GM12878 (cell line): ENCODE results near the gene CIRBP. TPM values are rescaled to one million over a fixed set of nuclear protein-coding genes. Genes with fewer than 3 reads are reported as not detected.

Experiments used
- ATAC-seq: fragments of 200-7000 bp; cut with Tn5 transposase; 3 replicates; pipeline ENCODE4 v1.9.1; 2020; ENCODE audit warnings: mild to moderate bottlenecking, moderate library complexity
- BruUV-seq: library from RNA; stranded (reverse); fragments of 400-500 nt; replicated peaks from 2 replicates; lab custom pipeline; 2021; lab: Mats Ljungman, UMichigan
- CTCF ChIA-PET: fragments of 300-600 bp; sonication (Branson Sonifier 250); formaldehyde crosslinking; extraction: SDS; loops from one replicate; lab custom pipeline; 2021; ENCODE audit warnings: inconsistent platforms; lab: Yijun Ruan, JAX
- POLR2A ChIA-PET: fragments of 350-600 bp; formaldehyde crosslinking; extraction: SDS; loops from one replicate; lab custom pipeline; 2021; ENCODE audit warnings: inconsistent platforms; lab: Charles Lee
- RAD21 ChIA-PET: fragments of 300-600 bp; sonication (Branson Sonifier 250); formaldehyde crosslinking; loops from one replicate; lab custom pipeline; 2023; ENCODE audit warnings: antibody characterized with exemption; ENCODE audit not compliant: unreplicated experiment; lab: Charles Lee
- SMC1A ChIA-PET: fragments of 300-600 bp; sonication (Branson Sonifier 250); formaldehyde crosslinking; loops from one replicate; lab custom pipeline; 2023; ENCODE audit not compliant: unreplicated experiment, uncharacterized antibody; lab: Charles Lee
- DNase-seq: peaks from one replicate; pipeline ENCODE4 v3.0.0-alpha.2; 2011; ENCODE audit warnings: low read depth, low spot score
- FAIRE-seq: peaks from 3 replicates; lab custom pipeline; 2011; peaks lifted over from hg19 to GRCh38; lab: Jason Lieb, UNC
- H2AFZ ChIP-seq: 2 replicates; pipeline ENCODE4 v1.6.0; 2011; ENCODE audit warnings: low read depth, low read length, control low read depth; ENCODE audit not compliant: control insufficient read depth
- H3K27ac ChIP-seq: 2 replicates; pipeline ENCODE4 v1.5.1; 2011; ENCODE audit warnings: control low read depth; ENCODE audit not compliant: control insufficient read depth, insufficient read depth
- H3K27me3 ChIP-seq, 2 experiments: replicated peaks in 1 of 2; 2 replicates each; pipeline versions ENCODE4 v1.6.0 to v1.6.1; 2011; ENCODE audit warnings: low read length in 1 of 2; ENCODE audit not compliant: control insufficient read depth in 2 of 2, insufficient read depth in 2 of 2
- H3K36me3 ChIP-seq, 2 experiments: 2 replicates each; pipeline ENCODE4 v1.5.1; 2011; ENCODE audit warnings: low read length in 1 of 2; ENCODE audit not compliant: control insufficient read depth in 2 of 2, insufficient read depth in 2 of 2
- H3K4me1 ChIP-seq: 2 replicates; pipeline ENCODE4 v1.6.1; 2011; ENCODE audit warnings: mild to moderate bottlenecking, low read length, moderate library complexity, mixed read lengths; ENCODE audit not compliant: control insufficient read depth, insufficient read depth
- H3K4me2 ChIP-seq: 2 replicates; pipeline ENCODE4 v1.6.0; 2011; ENCODE audit warnings: control low read depth; ENCODE audit not compliant: control insufficient read depth, insufficient read depth
- H3K4me3 ChIP-seq: fragments of 200-600 bp; sonication (generic); 2 replicates; pipeline ENCODE4 v1.5.1; 2016
- H3K79me2 ChIP-seq: 2 replicates; pipeline ENCODE4 v1.6.0; 2011; ENCODE audit warnings: low read length; ENCODE audit not compliant: control insufficient read depth, insufficient read depth
- H3K9ac ChIP-seq: 2 replicates; pipeline ENCODE4 v1.8.0; 2011; ENCODE audit warnings: low read length, control low read depth, mixed read lengths; ENCODE audit not compliant: control insufficient read depth, insufficient read depth
- H3K9me3 ChIP-seq: replicated peaks from 3 replicates; pipeline ENCODE4 v1.5.1; 2011; ENCODE audit warnings: mild to moderate bottlenecking, low read length; ENCODE audit not compliant: control insufficient read depth, insufficient read depth
- H4K20me1 ChIP-seq: 2 replicates; pipeline ENCODE4 v1.6.0; 2011; ENCODE audit not compliant: control insufficient read depth, insufficient read depth
- BRCA1 ChIP-seq: IDR thresholded peaks from 2 replicates; pipeline ENCODE4 v1.6.1; 2011; ENCODE audit warnings: low read depth, low read length, improper control_type of control experiment
- CBFB ChIP-seq: IDR thresholded peaks from 2 replicates; pipeline ENCODE4 v1.6.1; 2016; ENCODE audit warnings: antibody characterized with exemption, low read depth
- CBX5 ChIP-seq: sonication (generic); IDR thresholded peaks from 2 replicates; pipeline ENCODE4 v1.6.1; 2016; ENCODE audit warnings: low read depth, moderate library complexity, mild to moderate bottlenecking, inconsistent platforms
- HCFC1 ChIP-seq: fragments of 150-350 bp; IDR thresholded peaks from 2 replicates; pipeline ENCODE4 v1.6.1; 2014; ENCODE audit warnings: low read length
- LARP7 ChIP-seq: fragments of 450-650 bp; IDR thresholded peaks from 2 replicates; pipeline ENCODE4 v1.6.1; 2017; ENCODE audit warnings: mild to moderate bottlenecking
- MEF2B ChIP-seq: fragments of 450-650 bp; IDR thresholded peaks from 2 replicates; pipeline ENCODE4 v1.6.1; 2018; ENCODE audit warnings: mild to moderate bottlenecking, moderate library complexity; ENCODE audit not compliant: partially characterized antibody, poor library complexity, severe bottlenecking
- MLLT1 ChIP-seq: fragments of 450-650 bp; IDR thresholded peaks from 2 replicates; pipeline ENCODE4 v1.6.1; 2016; ENCODE audit warnings: mild to moderate bottlenecking
- NR2F1 ChIP-seq: fragments of 450-650 bp; conservative IDR thresholded peaks from 2 replicates; pipeline ENCODE4 v1.6.1; 2017; ENCODE audit warnings: mild to moderate bottlenecking
- PAX5 ChIP-seq: IDR thresholded peaks from 2 replicates; pipeline ENCODE4 v1.6.1; 2011; ENCODE audit warnings: low read depth, low read length, borderline replicate concordance
- PML ChIP-seq: IDR thresholded peaks from 2 replicates; pipeline ENCODE4 v1.6.1; 2012; ENCODE audit warnings: low read length, inconsistent platforms
- RB1 ChIP-seq: fragments of 450-650 bp; formaldehyde crosslinking; IDR thresholded peaks from 2 replicates; pipeline ENCODE4 v1.6.1; 2017; ENCODE audit warnings: mild to moderate bottlenecking, borderline replicate concordance
- SIX5 ChIP-seq: IDR thresholded peaks from 2 replicates; pipeline ENCODE4 v1.6.1; 2011; ENCODE audit warnings: mild to moderate bottlenecking, low read depth, low read length, moderate library complexity; ENCODE audit not compliant: severe bottlenecking
- ZNF274 ChIP-seq: IDR thresholded peaks from one replicate; pipeline ENCODE4 v1.8.0; 2011; ENCODE audit not compliant: insufficient read length, insufficient read depth
- ZSCAN29 ChIP-seq: fragments of 450-650 bp; IDR thresholded peaks from 2 replicates; pipeline ENCODE4 v1.6.1; 2017; ENCODE audit warnings: mild to moderate bottlenecking, moderate library complexity
- WGBS: methylation state at CpG from one replicate; pipeline ENCODE4 v1.1.6; 2016; ENCODE audit warnings: low lambda C conversion rate; ENCODE audit not compliant: insufficient replicate concordance, insufficient coverage; ENCODE audit errors: missing lambda C conversion rate; 5-methylcytosine and 5-hydroxymethylcytosine counted together
- in situ Hi-C: fragments of 300-500 bp; cut with MboI; formaldehyde crosslinking; loops from 9 replicates; pipeline ENCODE4 v1.14.3; 2018; ENCODE audit warnings: mixed read lengths
- intact Hi-C: fragments of 100-400 bp; cut with micrococcal nuclease; formaldehyde crosslinking; loops from one replicate; pipeline ENCODE4 v1.14.2; 2022; ENCODE audit not compliant: unreplicated experiment
- polyA plus RNA-seq, 11 experiments: library from polyadenylated mRNA; depleted of rRNA in 4 of 11; unstranded in 6 of 11; stranded (reverse) in 5 of 11; fragments of >200 nt; fragmentation: Nextera tagmentation in 4 of 11; fragmentation: Illumina TruSeq in 1 of 11; extraction: Ambion mirVana in 4 of 11; extraction: Trizol in 1 of 11; gene quantifications; 1 replicate in 1 of 11; 2 replicates in 10 of 11; pipeline versions ENCODE4 v1.2.1 to v1.2.3, GENCODE V29; 2011 to 2016; ENCODE audit warnings: inconsistent platforms in 2 of 11, missing spikeins in 2 of 11, low read depth in 1 of 11
- total RNA-seq, 4 experiments: library from RNA; depleted of rRNA in 3 of 4; stranded (reverse); fragments of >200 nt in 3 of 4; fragmentation: Illumina TruSeq in 1 of 4; extraction: Trizol in 1 of 4; gene quantifications; 2 replicates each; pipeline versions ENCODE4 v1.2.1 to v1.2.3, GENCODE V29; 2013 to 2021
- TF ChIP-seq, protein P1 (sequence below): IDR thresholded peaks from 2 replicates; pipeline ENCODE4 v1.6.1; 2012; ENCODE audit warnings: low read depth, low read length, improper control_type of control experiment
- TF ChIP-seq, protein P2 (sequence below): IDR thresholded peaks from 2 replicates; pipeline ENCODE4 v1.6.1; 2012; ENCODE audit warnings: low read depth, low read length, improper control_type of control experiment

CIRBP gene
- total and polyA plus RNA-seq, 10 of the 15 experiments (the other 5 are each of a cell fraction or from before 2014, with no cell fraction given), result 27.6 to 335 (median 229) TPM

DNA sequence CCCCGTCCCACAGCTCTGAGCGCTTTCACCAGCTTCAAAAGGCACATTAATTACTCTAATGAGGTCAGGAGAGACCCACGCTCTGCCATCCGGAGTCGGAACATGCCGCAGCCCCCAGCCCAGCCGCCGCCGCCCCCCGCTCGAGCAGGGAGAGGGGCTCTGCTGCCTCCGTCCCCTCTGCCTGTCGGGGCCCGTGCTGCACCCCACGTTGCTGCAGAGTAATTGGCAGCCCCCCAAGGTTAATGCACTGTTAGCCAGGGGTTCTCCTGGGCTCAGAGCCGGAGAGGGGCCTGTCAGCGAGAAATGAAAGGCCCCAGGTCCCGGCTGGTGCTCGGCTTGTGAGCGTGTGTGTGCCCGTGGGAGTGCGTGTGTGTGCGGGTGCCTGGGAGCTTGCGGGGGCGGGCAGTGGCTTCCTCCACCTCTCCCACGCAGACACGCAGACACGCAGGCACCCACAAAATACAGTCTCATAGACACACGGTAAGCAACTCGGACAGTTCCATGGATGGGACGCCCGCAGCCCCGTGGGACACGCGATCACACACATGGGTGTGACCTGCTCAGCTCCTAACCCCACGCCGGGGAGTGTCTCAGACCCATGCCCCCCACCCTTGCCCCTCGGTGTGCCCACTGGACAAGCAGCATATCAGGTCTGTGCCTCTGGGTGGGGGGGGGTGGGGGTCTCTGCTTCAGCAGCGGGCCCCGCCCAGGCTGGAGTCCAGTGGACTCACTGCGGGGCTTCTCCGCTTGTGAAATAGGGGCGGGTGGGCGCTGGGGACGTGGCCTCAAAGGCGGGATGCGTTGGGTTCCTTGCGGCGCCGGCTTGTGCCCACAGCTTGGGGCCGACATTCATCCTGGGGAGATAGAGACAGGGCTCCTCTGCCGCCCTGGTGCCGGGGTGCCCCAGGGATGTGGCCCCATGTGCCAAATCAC is 11.8 kb downstream of the CIRBP start:
- in situ Hi-C loops (no loop called here), intact Hi-C loops (no loop called here)
- Histone ChIP-seq H3K36me3 (peaks cover 7 to 18% of the 10 kb centered on the region in 2 experiments), H3K27me3 (peaks cover 0 to 3% of the 10 kb centered on the region in 2 experiments; a peak in 3 of 4 replicates), H3K9ac (no peak overlapping the region), H3K4me3 (no peak overlapping the region), H3K27ac (no peak overlapping the region), H3K4me1 (peaks cover 8% of the 10 kb centered on the region), H3K79me2 (peaks cover 13% of the 10 kb centered on the region), H3K4me2 (no peak overlapping the region), H4K20me1 (no peaks in the 10 kb centered on the region; the same call in 1 of the 2 replicates), H3K9me3 (no peaks in the 10 kb centered on the region), H2AFZ (no peak overlapping the region)
- ATAC-seq, result no peak
- DNase-seq, result no peak
- ChIA-PET POLR2A (interaction anchor here (0.5 kb wide), 1 partner anchor 149 kb away, joined by 4 read pairs; no protein-coding TSS in a partner anchor), SMC1A (interaction anchor here (1.5 kb wide), 1 partner anchor 37 kb away, joined by 9 read pairs; no protein-coding TSS in a partner anchor), RAD21 (interaction anchor here (1.3 to 1.4 kb wide), 2 partner anchors 12 to 122 kb away, joined by 3 to 5 read pairs; no protein-coding TSS in a partner anchor), CTCF (interaction anchor here (0.8 to 3.5 kb wide), 5 partner anchors 12 to 122 kb away, joined by 3 to 40 read pairs (median 4); partner anchors contain the start of gene CIRBP)
- no TSS peak for BruUV-seq
- no peak for FAIRE-seq
- 84% methylated on average over 53 of the region's 53 CpGs for WGBS
- TF ChIP-seq CBFB (no peak), NR2F1 (no peak), LARP7 (no peak), ZSCAN29 (no peak), HCFC1 (no peak), BRCA1 (no peak), ZNF274 (no peak), PAX5 (no peak), PML (no peak), RB1 (no peak), SIX5 (no peak), MEF2B (no peak), MLLT1 (no peak), CBX5 (no peak)
- TF ChIP-seq, protein P1, sequence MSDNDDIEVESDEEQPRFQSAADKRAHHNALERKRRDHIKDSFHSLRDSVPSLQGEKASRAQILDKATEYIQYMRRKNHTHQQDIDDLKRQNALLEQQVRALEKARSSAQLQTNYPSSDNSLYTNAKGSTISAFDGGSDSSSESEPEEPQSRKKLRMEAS, result no peak
- TF ChIP-seq, protein P2, sequence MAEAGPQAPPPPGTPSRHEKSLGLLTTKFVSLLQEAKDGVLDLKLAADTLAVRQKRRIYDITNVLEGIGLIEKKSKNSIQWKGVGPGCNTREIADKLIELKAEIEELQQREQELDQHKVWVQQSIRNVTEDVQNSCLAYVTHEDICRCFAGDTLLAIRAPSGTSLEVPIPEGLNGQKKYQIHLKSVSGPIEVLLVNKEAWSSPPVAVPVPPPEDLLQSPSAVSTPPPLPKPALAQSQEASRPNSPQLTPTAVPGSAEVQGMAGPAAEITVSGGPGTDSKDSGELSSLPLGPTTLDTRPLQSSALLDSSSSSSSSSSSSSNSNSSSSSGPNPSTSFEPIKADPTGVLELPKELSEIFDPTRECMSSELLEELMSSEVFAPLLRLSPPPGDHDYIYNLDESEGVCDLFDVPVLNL, result no peak
